GM18502 (cell line): ENCODE data around the gene ZFPL1.

Source experiments
- ATAC-seq: cut with Tn5 transposase; IDR thresholded peaks from one replicate; pipeline ENCODE4 v1.9.1; 2021; ENCODE audit warnings: mild to moderate bottlenecking; ENCODE audit not compliant: unreplicated experiment, poor library complexity

Gene ZFPL1

GRCh38 chr11:65089621-65090020 lies 5.6 kb downstream of the ZFPL1 start:
- no peak for ATAC-seq

- no peak for ATAC-seq
Measured at GRCh38 chr11:65090628-65091027, 6.6 kb downstream of the ZFPL1 start.

- no peak for ATAC-seq
Measured at GRCh38 chr11:65095427-65095826, 11.4 kb downstream of the ZFPL1 start.

DNA sequence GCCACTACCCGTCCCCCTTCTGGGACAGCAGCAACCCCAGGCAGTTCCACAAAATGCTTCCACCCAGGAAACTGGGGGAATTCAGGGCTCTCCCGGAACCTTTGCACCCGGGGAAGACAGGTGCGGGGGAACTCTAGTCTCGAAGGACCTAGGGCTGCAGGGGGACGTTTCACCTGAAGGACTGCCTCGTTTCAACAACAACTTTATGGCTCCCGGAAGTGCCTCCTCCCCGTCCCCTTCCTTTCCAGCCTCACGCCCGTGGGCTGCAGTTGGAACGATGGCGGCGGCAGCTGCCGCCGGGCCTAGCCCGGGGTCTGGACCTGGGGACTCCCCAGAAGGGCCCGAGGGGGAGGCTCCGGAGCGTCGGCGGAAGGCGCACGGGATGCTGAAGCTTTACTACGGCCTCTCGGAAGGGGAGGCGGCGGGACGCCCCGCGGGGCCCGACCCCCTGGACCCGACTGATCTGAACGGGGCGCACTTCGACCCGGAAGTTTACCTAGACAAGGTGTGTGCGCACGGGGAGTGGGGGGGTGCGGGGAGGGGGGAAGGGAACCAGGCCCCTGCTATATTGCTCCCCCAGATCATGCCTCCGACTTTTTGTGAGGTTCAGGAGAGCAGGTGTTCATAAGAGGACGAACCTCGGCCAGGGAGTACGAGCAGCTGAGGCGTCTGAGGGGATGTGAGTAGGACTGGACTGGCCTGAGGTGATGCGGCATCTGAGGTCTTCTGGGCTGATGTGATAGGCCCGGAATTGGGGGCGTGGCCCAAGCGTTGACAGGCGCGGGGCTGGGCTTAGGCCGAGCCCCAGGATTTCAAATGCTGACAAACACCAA lies 12.2 kb downstream of the ZFPL1 start, which contains the start of gene VPS51:
Gene VPS51, plus strand, starts transcription at position 241 of the 833 bp plus-strand sequence. Its CDS starts 37 bp downstream, at position 278.
- ATAC-seq, result peak; percentile 78

- ATAC-seq, result no peak
Measured at GRCh38 chr11:65096926-65097325, 12.9 kb downstream of the ZFPL1 start.

DNA sequence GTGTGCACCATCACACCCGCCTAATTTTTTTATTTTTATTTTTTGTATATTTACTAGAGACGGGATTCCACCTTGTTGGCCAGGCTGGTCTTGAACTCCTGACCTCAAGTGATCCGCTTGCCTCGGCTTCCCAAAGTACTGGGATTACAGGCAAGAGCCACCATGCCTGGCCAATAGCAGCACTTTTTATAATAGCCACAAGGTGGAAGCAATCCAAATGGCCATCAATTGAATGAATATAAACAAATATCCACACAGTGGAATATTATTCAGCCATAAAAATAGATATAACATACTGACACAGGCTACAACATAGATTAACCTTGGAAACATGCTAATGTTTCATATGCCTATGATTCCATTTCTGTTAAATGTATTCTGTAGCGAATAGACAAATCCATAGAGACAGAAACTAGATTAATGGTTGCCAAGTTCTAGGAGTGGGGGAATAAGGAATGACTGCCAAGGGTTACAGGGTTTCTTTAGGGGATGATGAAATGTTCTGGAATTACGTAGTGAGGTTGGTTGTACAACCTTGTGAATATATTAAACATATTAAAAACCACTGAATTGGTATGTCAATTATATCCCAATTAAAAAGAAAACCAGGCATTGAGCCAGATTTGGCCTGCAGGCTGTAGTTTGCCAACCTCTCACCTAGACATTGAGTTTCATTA lies 16.8 kb downstream of the ZFPL1 start:
- no peak for ATAC-seq

DNA sequence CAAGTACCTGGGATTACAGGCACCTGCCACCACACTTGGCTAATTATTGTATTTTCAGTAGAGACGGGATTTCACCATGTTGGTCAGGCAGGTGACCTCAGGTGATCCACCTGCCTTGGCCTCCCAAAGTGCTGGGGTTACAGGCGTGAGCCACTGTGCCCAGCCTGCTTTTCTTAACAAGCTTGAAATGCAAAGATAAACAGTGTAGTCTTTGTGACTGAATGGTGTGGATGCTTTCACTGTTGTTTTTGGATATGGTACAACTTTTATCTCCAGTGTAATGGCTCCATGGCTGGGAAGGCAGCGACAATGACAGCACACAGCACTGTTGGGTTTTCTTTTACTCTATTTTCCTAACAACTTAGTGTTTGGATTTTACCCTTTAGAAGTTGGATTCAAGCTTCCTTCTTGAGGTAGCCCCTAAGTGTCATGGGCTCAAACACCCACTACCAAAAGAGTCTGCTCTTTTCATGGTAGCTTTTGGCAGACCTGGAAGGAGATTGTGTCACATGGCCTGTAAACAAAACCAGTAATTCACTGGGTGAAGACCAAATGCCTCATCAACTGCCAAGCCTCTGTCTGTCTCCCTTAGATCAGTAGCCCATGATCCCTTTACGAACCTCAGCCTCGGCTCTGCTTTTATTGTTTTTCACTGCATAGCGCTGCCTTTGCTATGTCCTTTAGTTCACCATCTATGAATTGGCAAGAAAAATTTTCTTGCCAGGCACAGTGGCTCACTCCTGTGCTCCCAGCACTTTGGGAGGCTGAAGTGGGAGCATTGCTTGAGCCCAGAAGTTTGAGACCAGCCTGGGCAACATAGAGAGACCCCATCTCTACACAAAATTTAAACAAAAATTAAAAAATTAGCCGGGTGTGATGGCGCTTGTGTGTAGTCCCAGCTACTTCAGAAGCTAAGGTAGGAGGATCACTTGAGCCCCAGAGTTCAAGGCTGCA lies 18.4 kb downstream of the ZFPL1 start:
- no peak for ATAC-seq

GRCh38 chr11:65103476-65103875 lies 19.5 kb downstream of the ZFPL1 start:
- ATAC-seq, result no peak

- no peak for ATAC-seq
Measured at GRCh38 chr11:65104628-65105027, 20.6 kb downstream of the ZFPL1 start.

GRCh38 chr11:65107078-65107477 lies 23.1 kb downstream of the ZFPL1 start:
- no peak for ATAC-seq

GRCh38 chr11:65107751-65108468 lies 23.9 kb downstream of the ZFPL1 start:
- no peak for ATAC-seq

GRCh38 chr11:65108469-65109123 lies 24.6 kb downstream of the ZFPL1 start:
- no peak for ATAC-seq

DNA sequence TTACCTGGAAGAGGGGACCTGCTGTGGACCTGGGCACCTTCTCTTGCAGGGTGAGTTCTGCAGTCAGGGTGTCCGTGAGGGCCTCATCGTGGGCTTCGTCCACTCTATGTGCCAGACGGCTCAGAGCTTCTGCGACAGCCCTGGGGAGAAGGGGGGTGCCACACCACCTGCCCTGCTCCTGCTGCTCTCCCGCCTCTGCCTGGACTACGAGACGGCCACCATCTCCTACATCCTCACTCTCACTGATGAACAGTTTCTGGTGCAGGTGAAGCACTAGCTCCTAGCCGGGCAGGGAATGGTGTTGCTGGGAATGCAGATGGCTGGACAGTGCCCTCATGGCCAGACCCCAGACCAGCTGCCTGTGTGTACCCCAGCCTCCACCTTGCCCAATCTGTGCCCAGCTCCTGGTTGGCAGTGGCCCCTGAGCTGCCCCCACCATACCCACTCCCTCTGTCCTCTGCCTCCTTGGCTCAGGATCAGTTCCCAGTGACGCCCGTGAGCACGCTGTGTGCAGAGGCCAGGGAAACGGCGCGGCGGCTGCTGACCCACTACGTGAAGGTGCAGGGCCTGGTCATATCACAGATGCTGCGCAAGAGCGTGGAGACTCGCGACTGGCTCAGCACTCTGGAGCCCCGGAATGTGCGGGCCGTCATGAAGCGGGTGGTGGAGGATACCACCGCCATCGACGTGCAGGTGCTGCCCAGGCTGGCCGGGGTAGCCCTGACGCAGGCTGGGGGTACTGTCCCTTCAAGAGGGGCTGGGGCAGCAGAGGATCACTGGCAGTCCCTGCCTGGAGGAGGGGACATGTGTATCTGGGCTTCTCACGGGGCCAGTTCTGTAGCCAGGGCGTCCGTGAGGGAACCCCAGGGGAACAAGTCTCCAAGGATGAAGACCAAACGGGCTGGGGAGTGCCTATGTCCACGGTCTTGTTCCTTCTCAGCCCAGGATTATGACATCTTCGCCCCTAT lies 25.5 kb downstream of the ZFPL1 start:
- no peak for ATAC-seq

DNA sequence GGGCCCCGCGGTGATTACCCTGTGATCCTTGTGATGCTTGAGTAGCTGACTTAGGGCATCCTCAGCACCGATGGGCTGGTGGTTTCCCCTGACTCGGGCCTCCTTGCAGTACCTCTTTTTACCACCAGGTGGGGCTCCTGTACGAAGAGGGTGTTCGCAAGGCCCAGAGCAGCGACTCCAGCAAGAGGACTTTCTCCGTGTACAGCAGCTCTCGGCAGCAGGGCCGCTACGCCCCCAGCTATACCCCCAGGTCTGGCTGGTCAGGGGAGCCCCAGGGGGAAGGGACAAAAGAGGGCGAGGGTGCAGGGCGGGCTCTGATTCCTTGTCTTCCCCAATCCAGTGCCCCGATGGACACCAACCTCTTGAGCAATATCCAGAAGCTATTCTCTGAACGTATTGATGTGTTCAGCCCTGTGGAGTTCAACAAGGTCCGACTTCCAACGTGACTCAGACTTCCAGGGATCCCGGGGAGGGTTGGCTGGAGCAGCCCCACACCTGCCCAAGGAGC lies 26.4 kb downstream of the ZFPL1 start:
- peak; percentile 34 for ATAC-seq

- ATAC-seq, result no peak
Measured at GRCh38 chr11:65111159-65111743, 27.2 kb downstream of the ZFPL1 start.

- peak; percentile 61 for ATAC-seq
Measured at GRCh38 chr11:65111744-65112545, 27.9 kb downstream of the ZFPL1 start, which contains the start of gene TM7SF2. Gene TM7SF2, plus strand, starts transcription at chr11:65111872. Its CDS starts 144 bp downstream, at chr11:65112016.
